Psoas muscle (tissue), 8 donors: ENCODE measurements around the gene TRMT61A. TPM values are rescaled to one million over a fixed set of nuclear protein-coding genes. Genes with fewer than 3 reads are reported as not detected.

ENCODE experiments used
- ATAC-seq, 4 donors: fragments of 200-7000 bp; cut with Tn5 transposase; one replicate each; pipeline ENCODE4 v1.9.1; 2020; ENCODE audit warnings: moderate library complexity in 3 of 4, mild to moderate bottlenecking in 2 of 4
- DNase-seq, 2 donors: peaks; one replicate each; pipeline ENCODE4 v3.0.0-alpha.2; 2020
- H3K27ac ChIP-seq: fragments of 200-600 bp; one replicate; pipeline ENCODE4 v1.8.0; 2022
- H3K27me3 ChIP-seq, 3 donors: fragments of 200-600 bp in 1 of 3; one replicate each; pipeline versions ENCODE4 v1.6.1 to v1.8.0; 2013 to 2022; ENCODE audit warnings: low read length in 2 of 3, mild to moderate bottlenecking in 2 of 3, moderate library complexity in 1 of 3; ENCODE audit not compliant: insufficient read depth in 3 of 3
- H3K36me3 ChIP-seq, 2 donors: fragments of 200-600 bp in 1 of 2; one replicate each; pipeline versions ENCODE4 v1.6.1 to v1.8.0; 2013 to 2022; ENCODE audit warnings: low read depth in 1 of 2, mild to moderate bottlenecking in 1 of 2, moderate library complexity in 1 of 2; ENCODE audit not compliant: insufficient read depth in 1 of 2
- H3K4me1 ChIP-seq: fragments of 200-600 bp; one replicate; pipeline ENCODE4 v1.8.0; 2022
- H3K4me3 ChIP-seq: fragments of 200-600 bp; one replicate; pipeline ENCODE4 v1.8.0; 2022; ENCODE audit warnings: mild to moderate bottlenecking
- H3K9me3 ChIP-seq: fragments of 200-600 bp; one replicate; pipeline ENCODE4 v1.8.0; 2022
- CTCF ChIP-seq: fragments of 200-600 bp; IDR thresholded peaks from one replicate; pipeline ENCODE4 v1.8.0; 2022; ENCODE audit warnings: antibody characterized with exemption
- WGBS, 3 donors: extraction: QIAGEN DNeasy Blood & Tissue Kit; methylation state at CpG; one replicate each; pipeline versions ENCODE4 v1.1.6 to v1.1.7; 2013; 5-methylcytosine and 5-hydroxymethylcytosine counted together
- intact Hi-C, 2 donors: fragments of 100-400 bp; cut with DNase I; formaldehyde crosslinking; loops; one replicate each; pipeline versions ENCODE4 v1.11.0 to v1.14.2; 2022
- polyA plus RNA-seq, 3 donors: library from polyadenylated mRNA; stranded (reverse); fragments of 200-250 nt; gene quantifications; one replicate each; pipeline ENCODE4 v1.2.3, GENCODE V29; 2013
- total RNA-seq, 4 donors: library from RNA; stranded (reverse); fragmentation: NEBNext Ultra II Directional in 2 of 4; extraction: Animal tissue kit (Norgen Biotek cat#: 25700) in 2 of 4; gene quantifications; one replicate each; pipeline versions ENCODE4 v1.2.1 to v1.2.4, GENCODE V29; 2021 to 2023
- donor health status: healthy with polysubstance abuse.
- donor health status: DM: no; HTN: no; CAD: no; lungs with moderate emphysema.
- donor health status: Bipolar disorder and iron deficiency.
- donor health status: healthy.
- donor health status: DM: yes; HTN: yes; CAD: no.
- donor health status: DM: no; HTN: no; CAD: no.
- donor health status: DM: no; HTN: no; CAD: no.
- donor health status: DM: yes; HTN: yes; CAD: no.

TRMT61A gene
- total and polyA plus RNA-seq, 7 donors = 6.5 to 29.5 (median 12.7) TPM

DNA sequence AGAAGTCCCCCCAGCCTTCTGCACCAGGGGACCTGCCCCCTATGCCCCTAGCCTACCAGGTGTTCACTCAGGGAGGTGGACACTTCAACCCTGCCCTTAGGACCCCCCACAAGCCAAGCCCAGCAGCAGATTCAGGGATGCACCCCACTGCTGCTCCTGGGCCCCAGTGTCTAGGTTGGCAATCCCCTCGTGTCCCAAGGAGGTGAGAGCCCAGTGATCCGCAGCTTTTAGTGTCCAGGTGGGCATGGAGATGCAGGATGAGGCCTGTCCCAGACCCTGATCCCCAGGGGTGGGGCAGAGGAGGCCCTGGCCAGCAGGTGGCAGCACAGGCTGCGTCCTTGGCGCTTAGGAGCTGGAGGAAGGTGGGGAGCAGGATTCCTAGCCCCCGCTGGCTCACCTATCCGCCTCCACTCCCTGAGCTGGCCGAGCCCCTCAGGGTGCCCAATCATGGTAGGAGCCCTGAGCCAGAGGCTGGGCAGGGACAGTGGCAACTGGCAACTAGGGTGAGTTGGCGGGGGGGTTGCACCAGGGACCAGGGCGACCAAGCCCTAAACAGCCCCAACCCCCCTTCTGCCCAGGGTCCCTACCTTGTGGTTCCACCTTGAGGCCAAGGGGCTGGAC lies 10.5 kb upstream of the TRMT61A start:
- peaks cover 26% of the 10 kb centered on the region for H3K4me1 ChIP-seq

DNA sequence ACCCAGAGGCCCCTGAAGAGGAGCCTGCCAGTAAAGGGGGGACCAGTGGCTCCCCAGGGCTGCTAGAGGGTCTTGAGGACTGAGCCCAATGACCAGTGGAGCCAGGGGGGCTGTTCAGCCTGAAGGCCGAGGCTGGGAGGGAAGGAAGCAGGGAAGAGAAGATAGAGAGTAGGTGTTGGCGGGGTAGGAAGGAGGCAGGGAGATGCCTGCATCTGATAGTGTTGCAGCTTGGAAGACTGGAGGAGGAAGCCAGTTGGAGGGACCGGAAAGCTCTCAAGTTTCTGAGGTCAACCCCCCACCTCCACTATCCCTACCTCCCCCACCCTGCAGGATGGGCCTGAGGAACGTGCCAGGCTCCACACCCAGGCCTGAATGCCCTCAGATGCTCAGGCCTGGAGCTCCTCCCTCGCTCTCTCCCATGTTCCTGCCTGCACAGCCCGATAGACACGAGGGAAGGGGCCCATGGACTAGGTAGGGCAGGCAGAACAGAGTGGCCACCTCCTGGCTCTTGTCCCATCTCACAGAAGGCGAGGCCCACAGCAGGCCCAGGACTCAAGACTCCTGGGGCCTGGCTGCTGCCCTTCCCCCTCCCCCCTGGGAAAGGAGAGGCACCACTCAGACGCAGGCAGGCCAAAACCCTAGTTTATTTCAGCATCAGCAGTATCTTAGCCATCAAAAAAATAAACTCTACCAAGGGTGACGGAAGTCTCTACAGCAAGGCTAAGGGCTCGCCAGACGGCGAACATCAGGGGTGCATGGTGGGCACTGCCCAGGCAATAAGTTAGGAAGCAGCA lies 9.8 kb upstream of the TRMT61A start:
- intact Hi-C loops = loop anchor here in 1 of 2 donors (2.0 kb wide), 1 partner anchor 28 kb away; no protein-coding TSS in a partner anchor
- Histone ChIP-seq H3K36me3 (no peaks in the 10 kb centered on the region), H3K27me3 (peaks cover 0 to 24% (median 15%) of the 10 kb centered on the region in 3 donors), H3K4me1 (peaks cover 22% of the 10 kb centered on the region), H3K4me3 (no peak overlapping the region), H3K27ac (no peak overlapping the region), H3K9me3 (no peaks in the 10 kb centered on the region)
- WGBS, 3 donors = 46 to 55% (median 49%) methylated on average over 13 of the region's 13 CpGs
- no peak for ATAC-seq
- TF ChIP-seq CTCF = no peak
- DNase-seq = no peak

More for the DNA sequence above, 10.5 kb upstream of the TRMT61A start:
- WGBS, 3 donors = 30 to 41% (median 36%) methylated on average over 9 of the region's 9 CpGs
- Histone ChIP-seq H3K4me3 (no peak overlapping the region), H3K9me3 (no peaks in the 10 kb centered on the region), H3K27ac (no peak overlapping the region), H3K36me3 (no peaks in the 10 kb centered on the region), H3K27me3 (peaks cover 0 to 24% (median 15%) of the 10 kb centered on the region in 3 donors)
- intact Hi-C loops = loop anchor here (1.0 to 2.0 kb wide), 2 partner anchors 28 to 29 kb away; no protein-coding TSS in a partner anchor
- peak; percentile 91 for TF ChIP-seq CTCF
- ATAC-seq (peak; percentile 53 to 78 (median 65)), DNase-seq (peak; percentile 71 to 86)

DNA sequence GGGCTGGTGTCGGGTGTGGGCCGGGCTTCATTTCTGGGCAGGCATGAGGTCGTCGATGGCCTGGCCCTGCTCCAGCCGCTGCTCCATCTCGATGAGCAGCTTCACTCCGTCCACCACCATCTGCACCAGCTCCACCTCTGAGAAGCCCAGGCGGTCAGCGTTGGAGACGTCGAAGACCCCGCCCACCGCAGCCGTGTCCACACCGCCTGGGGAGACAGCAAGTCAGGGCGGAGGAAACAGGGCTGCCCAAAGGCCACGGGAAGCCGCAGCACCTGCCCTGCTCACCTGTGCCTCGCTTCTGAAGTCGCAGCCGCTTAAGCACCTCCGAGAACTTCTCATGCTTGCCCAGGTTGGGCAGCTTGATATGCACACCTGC lies 9.2 kb upstream of the TRMT61A start:
- WGBS, 3 donors = 61 to 76% (median 69%) methylated on average over 22 of the region's 22 CpGs
- TF ChIP-seq CTCF = no peak
- ATAC-seq = no peak
- H3K36me3 ChIP-seq = no peaks in the 10 kb centered on the region
- H3K27me3 ChIP-seq = peaks cover 0 to 24% (median 15%) of the 10 kb centered on the region in 3 donors
- H3K4me3 ChIP-seq = no peak overlapping the region
- no peak overlapping the region for H3K27ac ChIP-seq
- H3K9me3 ChIP-seq = no peaks in the 10 kb centered on the region
- intact Hi-C loops = loop anchor here in 1 of 2 donors (2.0 kb wide), 1 partner anchor 27 kb away; no protein-coding TSS in a partner anchor
- peak in 1 of 2 donors; percentile 65 for DNase-seq
- H3K4me1 ChIP-seq = peaks cover 22% of the 10 kb centered on the region

DNA sequence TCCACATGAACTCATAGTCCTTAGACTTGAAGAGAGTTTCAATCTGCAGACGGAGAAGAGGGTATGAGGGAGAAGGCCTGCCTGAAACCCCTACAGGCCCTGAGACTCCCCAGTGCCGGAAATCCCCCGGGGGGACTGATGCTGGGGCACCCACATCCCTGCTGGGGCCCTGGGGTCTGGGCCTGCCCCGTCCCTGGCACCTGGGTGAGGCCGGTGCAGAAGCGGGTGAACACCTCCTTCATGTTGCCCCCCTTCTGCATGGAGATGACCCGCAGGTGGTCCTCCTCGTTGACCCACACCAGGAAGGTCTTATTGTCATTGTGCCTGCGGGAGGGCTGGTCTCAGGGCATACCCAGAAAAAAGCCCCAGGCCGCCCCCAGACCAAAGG lies 8.7 kb upstream of the TRMT61A start:
- no peaks in the 10 kb centered on the region for H3K9me3 ChIP-seq
- peak overlapping the region; percentile 62 for H3K4me3 ChIP-seq
- 66 to 88% (median 78%) methylated on average over 10 of the region's 10 CpGs for whole genome bisulfite sequencing, 3 donors
- intact Hi-C loops = no loop called here
- H3K4me1 ChIP-seq = peaks cover 22% of the 10 kb centered on the region
- peaks cover 0 to 24% (median 15%) of the 10 kb centered on the region in 3 donors for H3K27me3 ChIP-seq
- ATAC-seq = no peak
- DNase-seq = peak in 1 of 2 donors; percentile 51
- no peaks in the 10 kb centered on the region for H3K36me3 ChIP-seq
- no peak overlapping the region for H3K27ac ChIP-seq
- no peak for TF ChIP-seq CTCF
